ENCODE results near the gene IKZF3. TPM values are rescaled to one million over a fixed set of nuclear protein-coding genes. Genes with fewer than 3 reads are reported as not detected.

Gene IKZF3
- total RNA-seq, 1 experiment from 2014 or later: 0.22 TPM

DNA sequence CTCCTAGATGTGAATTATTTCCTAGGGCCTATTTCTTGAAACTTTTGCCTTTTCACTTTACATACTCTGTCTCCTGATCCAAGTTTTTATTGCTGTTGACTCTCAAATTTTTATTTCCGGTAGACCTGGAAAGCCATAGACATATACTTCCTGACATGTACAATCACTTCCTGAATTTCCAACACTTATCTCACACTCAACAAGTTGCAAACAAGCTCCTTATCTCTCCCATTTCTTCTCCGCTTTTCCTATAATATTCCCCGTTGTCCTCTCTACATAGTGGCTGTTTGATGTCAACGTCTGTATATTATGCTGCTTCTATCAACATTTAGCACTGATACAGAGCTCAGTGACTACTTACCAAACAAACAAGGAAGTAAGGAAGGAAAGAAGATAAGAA lies 59.3 kb downstream of the IKZF3 start:
- Mint-ChIP-seq H3K36me3 (ENCODE audit: insufficient read depth in 1 of 3, low read depth in 3 of 3) (no peaks in the 10 kb centered on the region), H3K4me1 (peaks cover 13 to 18% of the 10 kb centered on the region in 2 experiments), H3K9me3 (no peaks in the 10 kb centered on the region), H3K27ac (no peak overlapping the region), H3K4me3 (no peak overlapping the region), H3K27me3 (ENCODE audit: low read depth) (no peaks in the 10 kb centered on the region)
- DNase-seq: no peak
- H4K20me1 ChIP-seq (ENCODE audit: control insufficient read depth, insufficient read depth, insufficient read length): no peaks in the 10 kb centered on the region
- H3K23ac ChIP-seq (ENCODE audit: insufficient read length, low read depth, low read length): no peak overlapping the region
- no peaks in the 10 kb centered on the region for H3K9me3 ChIP-seq (ENCODE audit: control insufficient read depth, low read depth, low read length)
- no peak overlapping the region for H3K9ac ChIP-seq (ENCODE audit: extremely low read depth, insufficient read length, low read length)
- H4K91ac ChIP-seq (ENCODE audit: insufficient read length, low read depth, low read length): no peak overlapping the region
- no peak overlapping the region for H2BK20ac ChIP-seq (ENCODE audit: low read depth, low read length, poor library complexity, severe bottlenecking)
- H3K18ac ChIP-seq (ENCODE audit: insufficient read length, low read depth, low read length): no peak overlapping the region
- H3K79me2 ChIP-seq (ENCODE audit: insufficient read depth, low read length): no peaks in the 10 kb centered on the region
- no peak overlapping the region for H3K4me2 ChIP-seq (ENCODE audit: insufficient read depth, insufficient read length, low read length)
- H3K4ac ChIP-seq (ENCODE audit: low read depth, low read length): no peak overlapping the region
- WGBS (ENCODE audit: extremely low coverage, insufficient read length, low lambda C conversion rate): 100% methylated on average over 1 of the region's 4 CpGs
- H4K5ac ChIP-seq (ENCODE audit: insufficient read length, low read depth, low read length): no peak overlapping the region
- TF ChIP-seq, protein P1, sequence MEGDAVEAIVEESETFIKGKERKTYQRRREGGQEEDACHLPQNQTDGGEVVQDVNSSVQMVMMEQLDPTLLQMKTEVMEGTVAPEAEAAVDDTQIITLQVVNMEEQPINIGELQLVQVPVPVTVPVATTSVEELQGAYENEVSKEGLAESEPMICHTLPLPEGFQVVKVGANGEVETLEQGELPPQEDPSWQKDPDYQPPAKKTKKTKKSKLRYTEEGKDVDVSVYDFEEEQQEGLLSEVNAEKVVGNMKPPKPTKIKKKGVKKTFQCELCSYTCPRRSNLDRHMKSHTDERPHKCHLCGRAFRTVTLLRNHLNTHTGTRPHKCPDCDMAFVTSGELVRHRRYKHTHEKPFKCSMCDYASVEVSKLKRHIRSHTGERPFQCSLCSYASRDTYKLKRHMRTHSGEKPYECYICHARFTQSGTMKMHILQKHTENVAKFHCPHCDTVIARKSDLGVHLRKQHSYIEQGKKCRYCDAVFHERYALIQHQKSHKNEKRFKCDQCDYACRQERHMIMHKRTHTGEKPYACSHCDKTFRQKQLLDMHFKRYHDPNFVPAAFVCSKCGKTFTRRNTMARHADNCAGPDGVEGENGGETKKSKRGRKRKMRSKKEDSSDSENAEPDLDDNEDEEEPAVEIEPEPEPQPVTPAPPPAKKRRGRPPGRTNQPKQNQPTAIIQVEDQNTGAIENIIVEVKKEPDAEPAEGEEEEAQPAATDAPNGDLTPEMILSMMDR (conservative IDR thresholded peaks at IDR 0.05): no peak
- no peak overlapping the region for H3K14ac ChIP-seq (ENCODE audit: insufficient read depth, low read length)
- no peak overlapping the region for H3K56ac ChIP-seq (ENCODE audit: insufficient read length, low read depth, low read length)
- no peaks in the 10 kb centered on the region for H3K27me3 ChIP-seq (ENCODE audit: insufficient read depth, low read length)
- H2BK12ac ChIP-seq (ENCODE audit: insufficient read length, low read depth, low read length): no peak overlapping the region
- no peak overlapping the region for H3T11ph ChIP-seq (ENCODE audit: low read length)
- no peaks in the 10 kb centered on the region for H3K23me2 ChIP-seq (ENCODE audit: insufficient read length, low read depth, low read length, poor library complexity, severe bottlenecking)
- H4K8ac ChIP-seq (replicated peaks; ENCODE audit: insufficient read length, low read depth, low read length): no peak overlapping the region
- no peak overlapping the region for H3K27ac ChIP-seq (ENCODE audit: insufficient read length, low read depth, low read length)
- H2BK15ac ChIP-seq (ENCODE audit: low read depth, low read length): no peak overlapping the region
- peaks cover 4% of the 10 kb centered on the region for H3K4me1 ChIP-seq (ENCODE audit: insufficient read depth, low read length)
- no peaks in the 10 kb centered on the region for H3K79me1 ChIP-seq (ENCODE audit: insufficient read depth, low read depth, low read length, poor library complexity, severe bottlenecking)
- no peak overlapping the region for H2BK5ac ChIP-seq (ENCODE audit: insufficient read length, low read length)
- no peak overlapping the region for H2AFZ ChIP-seq (ENCODE audit: low read length)
- H2AK5ac ChIP-seq (ENCODE audit: insufficient read length, low read length): no peak overlapping the region
- no peak overlapping the region for H2BK120ac ChIP-seq (ENCODE audit: low read depth, low read length, poor library complexity, severe bottlenecking)

All from H9 (cell line).